SK-N-SH treated with all-trans-retinoic acid at 6 μM for 48 hours (cell line): ENCODE measurements around the gene LGALS3BP.

Experiments used
- BACH2 ChIP-seq: fragments of 250-450 bp; sonication (Bioruptor Pico); IDR thresholded peaks from 2 replicates; pipeline ENCODE4 v1.9.0; 2021; ENCODE audit warnings: mild to moderate bottlenecking, borderline replicate concordance
- CREB5 ChIP-seq: fragments of 250-450 bp; sonication (Bioruptor Pico); IDR thresholded peaks from 2 replicates; pipeline ENCODE4 v1.5.1; 2020; ENCODE audit warnings: low read depth, mild to moderate bottlenecking, moderate library complexity
- CSDC2 ChIP-seq: fragments of 250-450 bp; sonication (Bioruptor Pico); IDR thresholded peaks from 2 replicates; pipeline ENCODE4 v1.5.0; 2020; ENCODE audit warnings: mild to moderate bottlenecking, moderate library complexity
- ESRRG ChIP-seq: fragments of 250-450 bp; sonication (Bioruptor Pico); IDR thresholded peaks from 2 replicates; pipeline ENCODE4 v1.6.1; 2021; ENCODE audit warnings: mild to moderate bottlenecking
- OSR1 ChIP-seq: fragments of 250-450 bp; sonication (Bioruptor Pico); IDR thresholded peaks from 2 replicates; pipeline ENCODE4 v1.8.0; 2022; ENCODE audit warnings: moderate library complexity, mild to moderate bottlenecking, inconsistent platforms
- PATZ1 ChIP-seq: fragments of 250-450 bp; sonication (Bioruptor Pico); IDR thresholded peaks from 2 replicates; pipeline ENCODE4 v1.8.0; 2020; ENCODE audit warnings: mild to moderate bottlenecking, moderate library complexity, borderline replicate concordance
- PPARA ChIP-seq: fragments of 250-450 bp; sonication (Bioruptor Pico); IDR thresholded peaks from 2 replicates; pipeline ENCODE4 v1.5.0; 2020; ENCODE audit warnings: mild to moderate bottlenecking, borderline replicate concordance
- RARB ChIP-seq: fragments of 250-450 bp; sonication (Bioruptor Pico); IDR thresholded peaks from 2 replicates; pipeline ENCODE4 v1.8.0; 2021; ENCODE audit warnings: mild to moderate bottlenecking, moderate library complexity
- TSHZ2 ChIP-seq: fragments of 250-450 bp; sonication (Bioruptor Pico); IDR thresholded peaks from 2 replicates; pipeline ENCODE4 v1.5.0; 2020; ENCODE audit warnings: mild to moderate bottlenecking, moderate library complexity
- ZFP3 ChIP-seq: fragments of 250-450 bp; sonication (Bioruptor Pico); IDR thresholded peaks from 2 replicates; pipeline ENCODE4 v1.5.0; 2020; ENCODE audit warnings: mild to moderate bottlenecking, moderate library complexity
- ZFP30 ChIP-seq: fragments of 450-650 bp; formaldehyde crosslinking; IDR thresholded peaks from 2 replicates; pipeline ENCODE4 v1.5.0; 2022; ENCODE audit warnings: mild to moderate bottlenecking, moderate library complexity
- ZNF565 ChIP-seq: fragments of 450-650 bp; formaldehyde crosslinking; conservative IDR thresholded peaks from 2 replicates; pipeline ENCODE4 v1.5.0; 2020; ENCODE audit warnings: low read depth, mild to moderate bottlenecking, moderate library complexity
- ZNF8 ChIP-seq: fragments of 450-650 bp; formaldehyde crosslinking; IDR thresholded peaks from 2 replicates; pipeline ENCODE4 v1.5.0; 2020; ENCODE audit warnings: mild to moderate bottlenecking, moderate library complexity

GRCh38 chr17:78971756-78972506 is 7.8 kb downstream of the LGALS3BP start:
- TF ChIP-seq OSR1 (CRISPR knock-in tag) (no peak), PATZ1 (CRISPR knock-in tag) (no peak), BACH2 (CRISPR knock-in tag) (no peak), ZNF565 (CRISPR knock-in tag) (no peak), CSDC2 (CRISPR knock-in tag) (no peak), ZNF8 (CRISPR knock-in tag) (no peak), RARB (no peak), ZFP3 (CRISPR knock-in tag) (no peak), ZFP30 (CRISPR knock-in tag) (no peak), PPARA (CRISPR knock-in tag) (no peak), CREB5 (CRISPR knock-in tag) (no peak), TSHZ2 (CRISPR knock-in tag) (no peak), ESRRG (no peak)
